Measurements from ENCODE around the gene MEX3D.

DNA sequence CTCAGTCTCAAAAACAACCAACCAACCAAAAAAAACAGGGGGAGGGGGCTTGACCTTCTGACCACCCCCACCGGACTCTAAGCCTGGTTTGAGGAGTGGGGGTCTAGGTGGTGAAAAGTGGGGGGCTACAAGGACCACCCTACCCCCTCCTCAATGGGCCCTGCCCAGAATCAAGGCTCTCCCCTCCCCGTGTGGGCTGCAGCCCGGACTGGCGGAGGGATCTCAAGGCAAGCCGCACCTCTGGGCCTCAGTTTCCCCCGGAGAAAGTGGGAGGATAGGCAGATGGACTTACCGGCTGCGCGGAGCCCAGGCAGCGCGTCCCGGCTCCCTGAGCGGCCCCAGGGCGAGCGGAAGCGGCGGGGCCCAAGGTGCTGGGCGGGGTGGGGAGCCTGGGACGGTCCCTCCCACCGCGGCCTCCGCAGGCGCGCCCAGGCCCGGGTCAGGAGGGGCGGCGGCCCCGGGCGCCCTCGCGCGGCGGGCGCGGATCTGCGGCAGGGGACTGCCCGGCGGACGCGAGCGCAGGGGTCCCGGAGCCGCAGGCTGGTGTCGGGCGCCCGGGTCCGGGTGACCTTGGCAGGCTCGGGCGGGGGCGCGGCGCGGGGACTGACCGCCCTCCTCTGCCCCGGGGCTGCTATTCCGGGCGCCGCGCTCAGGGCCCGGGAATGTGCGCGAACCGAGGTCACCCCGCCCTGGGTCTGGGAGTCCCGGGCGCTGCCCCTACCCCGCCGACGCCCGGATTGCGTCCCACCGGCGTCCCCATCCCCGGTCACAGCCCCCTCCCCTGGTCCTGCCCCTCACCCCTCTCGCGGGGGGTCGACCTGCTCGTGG is 55.2 kb downstream of the MEX3D start, which contains the start of gene ADAMTSL5:
- TF ChIP-seq, protein P1, sequence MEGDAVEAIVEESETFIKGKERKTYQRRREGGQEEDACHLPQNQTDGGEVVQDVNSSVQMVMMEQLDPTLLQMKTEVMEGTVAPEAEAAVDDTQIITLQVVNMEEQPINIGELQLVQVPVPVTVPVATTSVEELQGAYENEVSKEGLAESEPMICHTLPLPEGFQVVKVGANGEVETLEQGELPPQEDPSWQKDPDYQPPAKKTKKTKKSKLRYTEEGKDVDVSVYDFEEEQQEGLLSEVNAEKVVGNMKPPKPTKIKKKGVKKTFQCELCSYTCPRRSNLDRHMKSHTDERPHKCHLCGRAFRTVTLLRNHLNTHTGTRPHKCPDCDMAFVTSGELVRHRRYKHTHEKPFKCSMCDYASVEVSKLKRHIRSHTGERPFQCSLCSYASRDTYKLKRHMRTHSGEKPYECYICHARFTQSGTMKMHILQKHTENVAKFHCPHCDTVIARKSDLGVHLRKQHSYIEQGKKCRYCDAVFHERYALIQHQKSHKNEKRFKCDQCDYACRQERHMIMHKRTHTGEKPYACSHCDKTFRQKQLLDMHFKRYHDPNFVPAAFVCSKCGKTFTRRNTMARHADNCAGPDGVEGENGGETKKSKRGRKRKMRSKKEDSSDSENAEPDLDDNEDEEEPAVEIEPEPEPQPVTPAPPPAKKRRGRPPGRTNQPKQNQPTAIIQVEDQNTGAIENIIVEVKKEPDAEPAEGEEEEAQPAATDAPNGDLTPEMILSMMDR (IDR thresholded peaks at IDR 0.05), result peak; percentile 66
- TF ChIP-seq ZFX (IDR thresholded peaks at IDR 0.05; ENCODE audit: borderline replicate concordance), result no peak
